Measurements from ENCODE around the gene MAPK8. TPM values are rescaled to one million over a fixed set of nuclear protein-coding genes. Genes with fewer than 3 reads are reported as not detected.
"Not testable (repeated sequence)": the region's sequence is repeated elsewhere in the genome, so short reads cannot be mapped to it uniquely, and the experiment has no call there.

Gene MAPK8
- total RNA-seq, 1 donor from 2014 or later, result 94.1 TPM

GRCh38 chr10:48417374-48417773, 110.9 kb downstream of the MAPK8 start:
- peaks cover 22% of the 10 kb centered on the region for H3K36me3 Mint-ChIP-seq (ENCODE audit: low read depth)
- DNase-seq (ENCODE audit: low spot score), result no peak

GRCh38 chr10:48418189-48418788, 111.8 kb downstream of the MAPK8 start:
- peaks cover 1% of the 10 kb centered on the region for H3K4me1 Mint-ChIP-seq (ENCODE audit: low read depth)
- DNase-seq (ENCODE audit: low spot score), result no peak
- H3K27me3 Mint-ChIP-seq (ENCODE audit: low read depth), result no peaks in the 10 kb centered on the region
- no peak overlapping the region for H3K27ac Mint-ChIP-seq
- no peak overlapping the region for H3K4me3 Mint-ChIP-seq (ENCODE audit: low read depth)
- peaks cover 13% of the 10 kb centered on the region for H3K36me3 Mint-ChIP-seq (ENCODE audit: low read depth)
- peaks cover 1% of the 10 kb centered on the region for H3K9me3 Mint-ChIP-seq
- intact Hi-C loops (cut with micrococcal nuclease), result no loop called here

More at GRCh38 chr10:48417374-48417773, 110.9 kb downstream of the MAPK8 start:
- Mint-ChIP-seq H3K27me3 (ENCODE audit: low read depth) (no peaks in the 10 kb centered on the region), H3K4me1 (ENCODE audit: low read depth) (peaks cover 1% of the 10 kb centered on the region), H3K4me3 (ENCODE audit: low read depth) (no peak overlapping the region), H3K9me3 (peaks cover 10% of the 10 kb centered on the region), H3K27ac (no peak overlapping the region)
- intact Hi-C loops (cut with micrococcal nuclease), result no loop called here

GRCh38 chr10:48419714-48420113, 113.2 kb downstream of the MAPK8 start:
- Mint-ChIP-seq H3K9me3 (no peaks in the 10 kb centered on the region), H3K27ac (no peak overlapping the region), H3K4me3 (ENCODE audit: low read depth) (no peak overlapping the region), H3K27me3 (ENCODE audit: low read depth) (no peaks in the 10 kb centered on the region), H3K4me1 (ENCODE audit: low read depth) (peaks cover 1% of the 10 kb centered on the region), H3K36me3 (ENCODE audit: low read depth) (peaks cover 7% of the 10 kb centered on the region)
- intact Hi-C loops (cut with micrococcal nuclease), result loop anchor here (10.0 kb wide), 1 partner anchor 55 kb away; no protein-coding TSS in a partner anchor
- no peak for DNase-seq (ENCODE audit: low spot score)

GRCh38 chr10:48421862-48422261, 115.4 kb downstream of the MAPK8 start:
- H3K36me3 Mint-ChIP-seq (ENCODE audit: low read depth), result peaks cover 14% of the 10 kb centered on the region
- H3K27me3 Mint-ChIP-seq (ENCODE audit: low read depth); H3K9me3 Mint-ChIP-seq; H3K4me3 Mint-ChIP-seq (ENCODE audit: low read depth); H3K27ac Mint-ChIP-seq; DNase-seq (ENCODE audit: low spot score); H3K4me1 Mint-ChIP-seq (ENCODE audit: low read depth): not testable (repeated sequence)
- intact Hi-C loops (cut with micrococcal nuclease), result loop anchor here (10.0 kb wide), 1 partner anchor 57 kb away; no protein-coding TSS in a partner anchor

- H3K27ac Mint-ChIP-seq, result no peak overlapping the region
- H3K27me3 Mint-ChIP-seq (ENCODE audit: low read depth), result no peaks in the 10 kb centered on the region
- intact Hi-C loops (cut with micrococcal nuclease), result loop anchor here (10.0 kb wide), 1 partner anchor 59 kb away; no protein-coding TSS in a partner anchor
- H3K4me3 Mint-ChIP-seq (ENCODE audit: low read depth), result no peak overlapping the region
- H3K4me1 Mint-ChIP-seq (ENCODE audit: low read depth), result no peaks in the 10 kb centered on the region
- no peak for DNase-seq (ENCODE audit: low spot score)
- H3K9me3 Mint-ChIP-seq, result no peaks in the 10 kb centered on the region
- peaks cover 21% of the 10 kb centered on the region for H3K36me3 Mint-ChIP-seq (ENCODE audit: low read depth)
Observed at GRCh38 chr10:48423884-48424283, 117.4 kb downstream of the MAPK8 start.

GRCh38 chr10:48428896-48429295, 122.4 kb downstream of the MAPK8 start:
- Mint-ChIP-seq H3K36me3 (ENCODE audit: low read depth) (peaks cover 28% of the 10 kb centered on the region), H3K9me3 (no peaks in the 10 kb centered on the region), H3K27ac (no peak overlapping the region), H3K4me3 (ENCODE audit: low read depth) (no peak overlapping the region), H3K27me3 (ENCODE audit: low read depth) (no peaks in the 10 kb centered on the region), H3K4me1 (ENCODE audit: low read depth) (no peaks in the 10 kb centered on the region)
- intact Hi-C loops (cut with micrococcal nuclease), result loop anchor here (10.0 kb wide), 1 partner anchor 64 kb away; no protein-coding TSS in a partner anchor
- no peak for DNase-seq (ENCODE audit: low spot score)

GRCh38 chr10:48429309-48429708, 122.8 kb downstream of the MAPK8 start:
- H3K9me3 Mint-ChIP-seq, result no peaks in the 10 kb centered on the region
- H3K27me3 Mint-ChIP-seq (ENCODE audit: low read depth), result no peaks in the 10 kb centered on the region
- H3K4me1 Mint-ChIP-seq (ENCODE audit: low read depth), result no peaks in the 10 kb centered on the region
- peaks cover 28% of the 10 kb centered on the region for H3K36me3 Mint-ChIP-seq (ENCODE audit: low read depth)
- intact Hi-C loops (cut with micrococcal nuclease), result loop anchor here (10.0 kb wide), 1 partner anchor 65 kb away; no protein-coding TSS in a partner anchor
- H3K27ac Mint-ChIP-seq, result no peak overlapping the region
- H3K4me3 Mint-ChIP-seq (ENCODE audit: low read depth), result no peak overlapping the region
- DNase-seq (ENCODE audit: low spot score), result no peak

- intact Hi-C loops (cut with micrococcal nuclease), result no loop called here
- peaks cover 28% of the 10 kb centered on the region for H3K36me3 Mint-ChIP-seq (ENCODE audit: low read depth)
Observed at GRCh38 chr10:48430402-48430993, 124.0 kb downstream of the MAPK8 start.

GRCh38 chr10:48431871-48432270, 125.4 kb downstream of the MAPK8 start:
- no peak for DNase-seq (ENCODE audit: low spot score)
- Mint-ChIP-seq H3K36me3 (ENCODE audit: low read depth) (peaks cover 21% of the 10 kb centered on the region), H3K27me3 (ENCODE audit: low read depth) (no peaks in the 10 kb centered on the region), H3K4me1 (ENCODE audit: low read depth) (no peaks in the 10 kb centered on the region), H3K4me3 (ENCODE audit: low read depth) (no peak overlapping the region), H3K27ac (no peak overlapping the region), H3K9me3 (no peaks in the 10 kb centered on the region)
- intact Hi-C loops (cut with micrococcal nuclease), result no loop called here

More at GRCh38 chr10:48430402-48430993, 124.0 kb downstream of the MAPK8 start:
- no peak for DNase-seq (ENCODE audit: low spot score)
- H3K27ac Mint-ChIP-seq, result no peak overlapping the region
- no peak overlapping the region for H3K4me3 Mint-ChIP-seq (ENCODE audit: low read depth)
- no peaks in the 10 kb centered on the region for H3K4me1 Mint-ChIP-seq (ENCODE audit: low read depth)
- H3K9me3 Mint-ChIP-seq, result no peaks in the 10 kb centered on the region
- H3K27me3 Mint-ChIP-seq (ENCODE audit: low read depth), result no peaks in the 10 kb centered on the region

GRCh38 chr10:48437546-48437945, 131.1 kb downstream of the MAPK8 start:
- Mint-ChIP-seq H3K4me3 (ENCODE audit: low read depth) (no peak overlapping the region), H3K4me1 (ENCODE audit: low read depth) (no peaks in the 10 kb centered on the region), H3K36me3 (ENCODE audit: low read depth) (peaks cover 3% of the 10 kb centered on the region), H3K27ac (no peak overlapping the region), H3K27me3 (ENCODE audit: low read depth) (no peaks in the 10 kb centered on the region), H3K9me3 (no peaks in the 10 kb centered on the region)
- DNase-seq (ENCODE audit: low spot score), result no peak
- intact Hi-C loops (cut with micrococcal nuclease), result no loop called here

- no peaks in the 10 kb centered on the region for H3K9me3 Mint-ChIP-seq
- DNase-seq (ENCODE audit: low spot score), result no peak
- H3K4me1 Mint-ChIP-seq (ENCODE audit: low read depth), result no peaks in the 10 kb centered on the region
- no peak overlapping the region for H3K27ac Mint-ChIP-seq
- no peaks in the 10 kb centered on the region for H3K27me3 Mint-ChIP-seq (ENCODE audit: low read depth)
- no peaks in the 10 kb centered on the region for H3K36me3 Mint-ChIP-seq (ENCODE audit: low read depth)
- no peak overlapping the region for H3K4me3 Mint-ChIP-seq (ENCODE audit: low read depth)
- intact Hi-C loops (cut with micrococcal nuclease), result no loop called here
Observed at GRCh38 chr10:48439031-48439430, 132.6 kb downstream of the MAPK8 start.

GRCh38 chr10:48439581-48440041, 133.1 kb downstream of the MAPK8 start:
- H3K36me3 Mint-ChIP-seq (ENCODE audit: low read depth), result no peaks in the 10 kb centered on the region
- no peaks in the 10 kb centered on the region for H3K27me3 Mint-ChIP-seq (ENCODE audit: low read depth)
- intact Hi-C loops (cut with micrococcal nuclease), result no loop called here
- no peak overlapping the region for H3K4me3 Mint-ChIP-seq (ENCODE audit: low read depth)
- DNase-seq (ENCODE audit: low spot score), result no peak
- H3K27ac Mint-ChIP-seq, result no peak overlapping the region
- H3K4me1 Mint-ChIP-seq (ENCODE audit: low read depth), result no peaks in the 10 kb centered on the region
- H3K9me3 Mint-ChIP-seq, result no peaks in the 10 kb centered on the region

GRCh38 chr10:48440771-48441170, 134.3 kb downstream of the MAPK8 start:
- Mint-ChIP-seq H3K4me1 (ENCODE audit: low read depth) (no peaks in the 10 kb centered on the region), H3K9me3 (no peaks in the 10 kb centered on the region), H3K36me3 (ENCODE audit: low read depth) (no peaks in the 10 kb centered on the region), H3K27ac (no peak overlapping the region), H3K4me3 (ENCODE audit: low read depth) (no peak overlapping the region), H3K27me3 (ENCODE audit: low read depth) (no peaks in the 10 kb centered on the region)
- no peak for DNase-seq (ENCODE audit: low spot score)
- intact Hi-C loops (cut with micrococcal nuclease), result no loop called here

Measured in activated T-helper 2 cell treated with anti-CD3 and anti-CD28 coated beads, Interferon-gamma antibody, Interleukin-2, Interleukin-4, amounts not matched to agents 10 μg/mL and 5 μg/mL and 100 μg/mL, durations not matched to agents 14 hours and 24 hours and 36 hours (primary cell).